Middle frontal gyrus (tissue), 1 donor: ENCODE data around the gene ARFRP1.

ENCODE experiments used
- DNase-seq: peaks from one replicate; pipeline ENCODE4 v3.0.0-alpha.2; 2015; ENCODE audit warnings: low spot score; ENCODE audit errors: extremely low spot score

The ARFRP1 gene

GRCh38 chr20:63702036-63702665 lies 5.6 kb downstream of the ARFRP1 start:
- DNase-seq, result no peak

GRCh38 chr20:63701329-63702035 lies 6.3 kb downstream of the ARFRP1 start:
- DNase-seq, result no peak

- no peak for DNase-seq
These were observed 6.8 kb downstream of the ARFRP1 start for GRCh38 chr20:63701051-63701328.

- no peak for DNase-seq
These were observed 7.4 kb downstream of the ARFRP1 start for GRCh38 chr20:63700199-63701050.

GRCh38 chr20:63699466-63700198 lies 8.1 kb downstream of the ARFRP1 start:
- no peak for DNase-seq

- DNase-seq, result no peak
These were observed 8.9 kb downstream of the ARFRP1 start for GRCh38 chr20:63698739-63699465.

GRCh38 chr20:63697868-63698545 lies 9.8 kb downstream of the ARFRP1 start:
- DNase-seq, result no peak

- DNase-seq, result no peak
These were observed 10.4 kb downstream of the ARFRP1 start for GRCh38 chr20:63697357-63697867.

GRCh38 chr20:63696628-63697356 lies 11.0 kb downstream of the ARFRP1 start, which contains the start of gene TNFRSF6B:
Gene TNFRSF6B, plus strand, starts transcription at chr20:63696652. Its CDS starts 116 bp downstream, at chr20:63696768.
- no peak for DNase-seq

- DNase-seq, result no peak
These were observed 11.5 kb downstream of the ARFRP1 start for GRCh38 chr20:63696306-63696627.

GRCh38 chr20:63695424-63696305 lies 12.1 kb downstream of the ARFRP1 start:
- no peak for DNase-seq

- DNase-seq, result no peak
These were observed 13.0 kb downstream of the ARFRP1 start for GRCh38 chr20:63694584-63695423.

- DNase-seq, result no peak
These were observed 13.8 kb downstream of the ARFRP1 start for GRCh38 chr20:63693733-63694583.

GRCh38 chr20:63693083-63693732 lies 14.6 kb downstream of the ARFRP1 start:
- no peak for DNase-seq

- no peak for DNase-seq
These were observed 15.2 kb downstream of the ARFRP1 start for GRCh38 chr20:63692436-63693082.
